GM12874 (cell line): Measurements from ENCODE around the gene GAPDHS.

Experiments used
- TF ChIP-seq, protein P1 (sequence below): IDR thresholded peaks from 2 replicates; pipeline ENCODE4 v1.5.1; 2011; ENCODE audit warnings: low read depth, mild to moderate bottlenecking, control low read depth, low read length, moderate library complexity; ENCODE audit not compliant: insufficient read depth

GAPDHS gene

GRCh38 chr19:35585848-35586247 lies 52.6 kb downstream of the GAPDHS start, which contains the start of gene PMIS2:
Gene PMIS2, plus strand, starts transcription at chr19:35586173. Its CDS starts 87 bp downstream, at chr19:35586260.
- TF ChIP-seq, protein P1, sequence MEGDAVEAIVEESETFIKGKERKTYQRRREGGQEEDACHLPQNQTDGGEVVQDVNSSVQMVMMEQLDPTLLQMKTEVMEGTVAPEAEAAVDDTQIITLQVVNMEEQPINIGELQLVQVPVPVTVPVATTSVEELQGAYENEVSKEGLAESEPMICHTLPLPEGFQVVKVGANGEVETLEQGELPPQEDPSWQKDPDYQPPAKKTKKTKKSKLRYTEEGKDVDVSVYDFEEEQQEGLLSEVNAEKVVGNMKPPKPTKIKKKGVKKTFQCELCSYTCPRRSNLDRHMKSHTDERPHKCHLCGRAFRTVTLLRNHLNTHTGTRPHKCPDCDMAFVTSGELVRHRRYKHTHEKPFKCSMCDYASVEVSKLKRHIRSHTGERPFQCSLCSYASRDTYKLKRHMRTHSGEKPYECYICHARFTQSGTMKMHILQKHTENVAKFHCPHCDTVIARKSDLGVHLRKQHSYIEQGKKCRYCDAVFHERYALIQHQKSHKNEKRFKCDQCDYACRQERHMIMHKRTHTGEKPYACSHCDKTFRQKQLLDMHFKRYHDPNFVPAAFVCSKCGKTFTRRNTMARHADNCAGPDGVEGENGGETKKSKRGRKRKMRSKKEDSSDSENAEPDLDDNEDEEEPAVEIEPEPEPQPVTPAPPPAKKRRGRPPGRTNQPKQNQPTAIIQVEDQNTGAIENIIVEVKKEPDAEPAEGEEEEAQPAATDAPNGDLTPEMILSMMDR: no peak

GRCh38 chr19:35587321-35587720 lies 54.1 kb downstream of the GAPDHS start:
- TF ChIP-seq, protein P1: no peak

GRCh38 chr19:35590875-35591274 lies 57.6 kb downstream of the GAPDHS start:
- TF ChIP-seq, protein P1: no peak

GRCh38 chr19:35592226-35592625 lies 59.0 kb downstream of the GAPDHS start:
- TF ChIP-seq, protein P1: peak; percentile 63
